ENCODE results near the gene SPATS2L. TPM values are rescaled to one million over a fixed set of nuclear protein-coding genes. Genes with fewer than 3 reads are reported as not detected.

Gene SPATS2L
- total RNA-seq (2014; rRNA removed; shearing (Covaris generic)) (118 and 146 TPM in 2 replicates), polyA plus RNA-seq (2016; fragmentation: Nextera tagmentation; extraction: Ambion mirVana) (154 and 263 TPM in 2 replicates)
- long read RNA-seq, full-length matches to known transcripts, result 14 of 85 reads
- long read RNA-seq, partial matches to known transcripts, result 60 of 85 reads
- long read RNA-seq, other reads (novel, unspliced or antisense), result 11 of 85 reads

- ATAC-seq, result peak; percentile 50
Measured at GRCh38 chr2:200306196-200306930, at the start of gene SPATS2L. Gene SPATS2L (plus strand): TSS chr2:200306693. CDS start chr2:200389245, 82,552 bp downstream.

GRCh38 chr2:200257570-200257969 is 48.9 kb upstream of the SPATS2L start:
- no peak overlapping the region for H3K4me3 Mint-ChIP-seq
- H3K27ac Mint-ChIP-seq, result no peak overlapping the region
- Histone ChIP-seq H3K27ac (ENCODE audit: low read depth) (no peak overlapping the region), H3F3A (replicated peaks; ENCODE audit: low read depth) (no peaks in the 10 kb centered on the region), H3K27me3 (ENCODE audit: insufficient read depth) (no peaks in the 10 kb centered on the region), H3K4me2 (no peak overlapping the region), H3K9me2 (ENCODE audit: insufficient read depth) (peaks cover 24% of the 10 kb centered on the region), H3K4me1 (ENCODE audit: insufficient read depth) (peaks cover 17% of the 10 kb centered on the region), H3K79me2 (replicated peaks; ENCODE audit: insufficient read depth) (no peaks in the 10 kb centered on the region), H2AFZ (peak overlapping the region; percentile 69), H3K36me3 (ENCODE audit: insufficient read depth) (no peaks in the 10 kb centered on the region), H3K4me3 (no peak overlapping the region), H4K20me1 (replicated peaks; ENCODE audit: insufficient read depth) (no peaks in the 10 kb centered on the region)
- H3K9me3 Mint-ChIP-seq, result peaks cover 4% of the 10 kb centered on the region; the same call in 1 of the 3 replicates
- H3K36me3 Mint-ChIP-seq (ENCODE audit: low read depth), result peaks cover 3% of the 10 kb centered on the region
- peaks cover 27% of the 10 kb centered on the region for H3K4me1 Mint-ChIP-seq
- no peak for ATAC-seq
- no peak for DNase-seq (ENCODE audit: low spot score)
- H3K27me3 Mint-ChIP-seq (ENCODE audit: insufficient read depth, low read depth, poor library complexity), result peaks cover 5% of the 10 kb centered on the region
- no peak for TF ChIP-seq ZNF462 (CRISPR knock-in tag; IDR thresholded peaks at IDR 0.05)

More at GRCh38 chr2:200306196-200306930, at the start of gene SPATS2L:
- H3K4me3 Mint-ChIP-seq, result peak within 1 kb of the TSS; percentile 85
- H3K9me2 ChIP-seq (ENCODE audit: insufficient read depth), result no peaks in the 10 kb centered on the region
- no peaks in the 10 kb centered on the region for H3F3A ChIP-seq (replicated peaks; ENCODE audit: low read depth)
- TF ChIP-seq POLR2AphosphoS5 (IDR thresholded peaks at IDR 0.05; ENCODE audit: low read depth) (peak; percentile 42; the same call in 1 of the 2 replicates), NANOG (IDR thresholded peaks at IDR 0.05; ENCODE audit: borderline replicate concordance) (no peak), REST (IDR thresholded peaks at IDR 0.05; ENCODE audit: unreplicated experiment) (peak; percentile 15)
- H3K4me2 ChIP-seq, result peak within 1 kb of the TSS; percentile 90
- H3K36me3 ChIP-seq (ENCODE audit: insufficient read depth), result no peaks in the 10 kb centered on the region
- H3K4me1 Mint-ChIP-seq, result peaks cover 49% of the 10 kb centered on the region
- H3K27ac Mint-ChIP-seq, result peak within 1 kb of the TSS; percentile 86
- no peaks in the 10 kb centered on the region for H3K27me3 ChIP-seq (ENCODE audit: insufficient read depth)
- H4K20me1 ChIP-seq (replicated peaks; ENCODE audit: insufficient read depth), result no peaks in the 10 kb centered on the region
- H3K4me3 ChIP-seq, result peak within 1 kb of the TSS; percentile 84
- peak within 1 kb of the TSS; percentile 93 for H3K27ac ChIP-seq (ENCODE audit: low read depth)
- peak within 1 kb of the TSS; percentile 8; the same call in 1 of the 2 replicates for H2AFZ ChIP-seq
- peaks cover 62% of the 10 kb centered on the region for H3K79me2 ChIP-seq (replicated peaks; ENCODE audit: insufficient read depth)
- peak; percentile 64 for DNase-seq (ENCODE audit: low spot score)
- H3K27me3 Mint-ChIP-seq (ENCODE audit: insufficient read depth, low read depth, poor library complexity), result peaks cover 13% of the 10 kb centered on the region
- no peaks in the 10 kb centered on the region for H3K9me3 Mint-ChIP-seq
- H3K4me1 ChIP-seq (ENCODE audit: insufficient read depth), result peaks cover 35% of the 10 kb centered on the region
- H3K36me3 Mint-ChIP-seq (ENCODE audit: low read depth), result peaks cover 4% of the 10 kb centered on the region; the same call in 1 of the 3 replicates

Measured in GM23338 (cell line).